HL-60 (cell line): ENCODE results near the gene ALDOB.

Experiments
- DNase-seq, 2 experiments: peaks; one replicate each; pipeline ENCODE4 v3.0.0-alpha.2; 2010 to 2020; ENCODE audit warnings: low read depth in 1 of 2, low spot score in 1 of 2
- H3K27ac ChIP-seq: fragments of 250-450 bp; sonication (Bioruptor Pico); replicated peaks from 2 replicates; pipeline ENCODE4 v1.5.1; 2020; ENCODE audit warnings: mild to moderate bottlenecking, moderate library complexity
- H3K27me3 ChIP-seq: fragments of 250-450 bp; sonication (Bioruptor Pico); 2 replicates; pipeline ENCODE4 v1.5.1; 2021; ENCODE audit warnings: mild to moderate bottlenecking, moderate library complexity; ENCODE audit not compliant: insufficient read depth, poor library complexity, severe bottlenecking
- H3K4me3 ChIP-seq: replicated peaks from 2 replicates; pipeline ENCODE4 v1.5.1; 2011; ENCODE audit warnings: mild to moderate bottlenecking, control low read depth, low read length; ENCODE audit not compliant: insufficient read depth
- CTCF ChIP-seq: IDR thresholded peaks from one replicate; pipeline ENCODE4 v1.5.1; 2011; ENCODE audit warnings: low read length, control low read depth, inconsistent platforms; ENCODE audit not compliant: insufficient read depth
- GABPA ChIP-seq: IDR thresholded peaks from 2 replicates; pipeline ENCODE4 v1.6.1; 2012; ENCODE audit warnings: low read depth
- POLR2AphosphoS5 ChIP-seq: IDR thresholded peaks from 2 replicates; pipeline ENCODE4 v1.6.1; 2012; ENCODE audit warnings: low read depth
- REST ChIP-seq: IDR thresholded peaks from 2 replicates; pipeline ENCODE4 v1.6.1; 2012; ENCODE audit warnings: low read depth; ENCODE audit not compliant: insufficient replicate concordance
- SPI1 ChIP-seq: IDR thresholded peaks from 2 replicates; pipeline ENCODE4 v1.6.1; 2012; ENCODE audit warnings: low read depth, mild to moderate bottlenecking, borderline replicate concordance

The ALDOB gene

GRCh38 chr9:101445353-101446029 is 9.9 kb upstream of the ALDOB start:
- peaks cover 11% of the 10 kb centered on the region for H3K27me3 ChIP-seq
- no peak for TF ChIP-seq REST
- no peak for TF ChIP-seq CTCF
- TF ChIP-seq GABPA = no peak
- TF ChIP-seq POLR2AphosphoS5 = no peak
- no peak for TF ChIP-seq SPI1
- no peak for DNase-seq
- H3K4me3 ChIP-seq = no peak overlapping the region
- H3K27ac ChIP-seq = no peak overlapping the region

- Histone ChIP-seq H3K27ac (no peak overlapping the region), H3K27me3 (peaks cover 2% of the 10 kb centered on the region), H3K4me3 (no peak overlapping the region)
- TF ChIP-seq POLR2AphosphoS5 = no peak
- TF ChIP-seq REST = no peak
- no peak for TF ChIP-seq GABPA
- TF ChIP-seq CTCF = no peak
- no peak for DNase-seq
Observed at GRCh38 chr9:101443364-101443771, 7.8 kb upstream of the ALDOB start.

GRCh38 chr9:101442736-101443135 is 7.2 kb upstream of the ALDOB start:
- TF ChIP-seq CTCF (no peak), SPI1 (no peak), REST (no peak), POLR2AphosphoS5 (no peak), GABPA (no peak)
- DNase-seq = no peak
- H3K27ac ChIP-seq = no peak overlapping the region
- H3K4me3 ChIP-seq = no peak overlapping the region
- peaks cover 2% of the 10 kb centered on the region for H3K27me3 ChIP-seq
